GM13977 (cell line): Measurements from ENCODE around the gene CD86.

ENCODE experiments used
- DNase-seq: peaks from one replicate; pipeline ENCODE4 v3.0.0; 2012; ENCODE audit warnings: low spot score
- CTCF ChIP-seq: IDR thresholded peaks from 2 replicates; pipeline ENCODE4 v1.5.1; 2012; ENCODE audit warnings: mild to moderate bottlenecking, control low read depth; ENCODE audit not compliant: insufficient read depth; ENCODE audit errors: extremely low read depth, missing control alignments
- in situ Hi-C: fragments of 300-500 bp; cut with MboI; formaldehyde crosslinking; loops from one replicate; pipeline ENCODE4 v1.12.0; 2022; ENCODE audit warnings: low sequenced_read_pairs, low pct_unique_long_range_greater_than_20kb, mixed read lengths, inconsistent platforms; ENCODE audit not compliant: unreplicated experiment

Gene CD86

GRCh38 chr3:122105626-122106025, 50.5 kb downstream of the CD86 start:
- TF ChIP-seq CTCF, result no peak
- in situ Hi-C loops, result loop anchor here (10.0 kb wide), 1 partner anchor 149 kb away; no protein-coding TSS in a partner anchor
- DNase-seq, result no peak

GRCh38 chr3:122107171-122107570, 52.0 kb downstream of the CD86 start:
- no peak for TF ChIP-seq CTCF
- DNase-seq, result no peak
- in situ Hi-C loops, result loop anchor here (10.0 kb wide), 1 partner anchor 148 kb away; no protein-coding TSS in a partner anchor

GRCh38 chr3:122111974-122112373, 56.8 kb downstream of the CD86 start:
- no peak for TF ChIP-seq CTCF
- in situ Hi-C loops, result no loop called here
- no peak for DNase-seq

- DNase-seq, result no peak
- TF ChIP-seq CTCF, result no peak
- in situ Hi-C loops, result no loop called here
These were observed 57.6 kb downstream of the CD86 start for GRCh38 chr3:122112754-122113153.

- in situ Hi-C loops, result no loop called here
- TF ChIP-seq CTCF, result no peak
- DNase-seq, result no peak
These were observed 68.7 kb downstream of the CD86 start for GRCh38 chr3:122123850-122124249.

- in situ Hi-C loops, result no loop called here
These were observed 77.9 kb downstream of the CD86 start for GRCh38 chr3:122132949-122133540.

More at GRCh38 chr3:122132949-122133540, 77.9 kb downstream of the CD86 start:
- TF ChIP-seq CTCF, result no peak
- DNase-seq, result no peak
